Stimulated activated CD8-positive, alpha-beta memory T cell treated with anti-CD3 and anti-CD28 coated beads, Interleukin-15, amount 100 ng/mL, for 24 hours (primary cell): ENCODE measurements around the gene PSG7.
"Not testable (repeated sequence)": the region's sequence is repeated elsewhere in the genome, so short reads cannot be mapped to it uniquely, and the experiment has no call there.

ENCODE experiments used
- DNase-seq: peaks from one replicate; pipeline ENCODE4 v3.0.0-alpha.2; 2020; ENCODE audit warnings: low read depth

The PSG7 gene

GRCh38 chr19:42913516-42913915 is 23.5 kb downstream of the PSG7 start:
- not testable (repeated sequence) for DNase-seq

- not testable (repeated sequence) for DNase-seq
Observed at GRCh38 chr19:42912941-42913340, 24.1 kb downstream of the PSG7 start.

DNA sequence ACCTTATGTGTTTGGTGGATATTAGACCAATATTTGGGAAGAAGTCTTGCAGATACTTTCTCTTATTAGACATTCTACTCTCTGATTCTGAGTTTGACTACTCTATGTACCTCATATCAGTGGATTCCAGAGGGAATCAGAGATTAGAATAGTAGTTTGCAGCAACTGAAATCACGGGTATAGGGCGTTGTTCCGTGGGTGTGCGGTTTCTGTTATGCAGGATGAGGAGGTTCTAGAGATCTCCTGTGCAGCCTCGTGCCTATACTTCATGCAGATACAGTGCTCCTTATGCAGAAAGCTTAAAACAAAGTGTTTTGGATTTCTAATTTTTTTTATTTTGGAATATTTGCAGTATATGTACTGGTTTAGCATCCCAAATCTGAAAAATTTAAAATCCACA is 25.3 kb downstream of the PSG7 start:
- not testable (repeated sequence) for DNase-seq

DNA sequence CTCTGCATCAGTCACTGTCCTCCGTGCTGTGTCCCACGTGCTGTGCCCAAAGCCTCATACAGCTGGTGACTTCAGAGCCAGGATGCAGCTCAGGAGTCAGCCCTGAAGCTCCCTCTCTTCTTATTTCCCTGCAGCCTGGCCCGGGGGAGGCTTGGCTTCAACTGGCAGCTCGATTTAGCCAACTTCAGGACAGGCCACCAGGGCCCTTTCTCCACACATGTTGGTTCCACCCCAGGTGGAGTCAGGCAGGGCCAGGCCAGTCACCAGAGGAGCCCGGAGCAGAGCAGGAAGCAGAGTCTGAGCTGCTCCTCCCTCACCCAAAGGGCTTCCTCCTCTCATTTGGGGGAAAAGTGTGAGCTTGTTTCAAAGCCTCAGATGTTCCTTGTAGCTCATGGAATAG is 30.8 kb downstream of the PSG7 start:
- not testable (repeated sequence) for DNase-seq

- DNase-seq = not testable (repeated sequence)
Observed at GRCh38 chr19:42900561-42900960, 36.4 kb downstream of the PSG7 start.

- DNase-seq = not testable (repeated sequence)
Observed at GRCh38 chr19:42899674-42900073, 37.3 kb downstream of the PSG7 start.

GRCh38 chr19:42899110-42899509 is 37.9 kb downstream of the PSG7 start:
- DNase-seq = not testable (repeated sequence)

DNA sequence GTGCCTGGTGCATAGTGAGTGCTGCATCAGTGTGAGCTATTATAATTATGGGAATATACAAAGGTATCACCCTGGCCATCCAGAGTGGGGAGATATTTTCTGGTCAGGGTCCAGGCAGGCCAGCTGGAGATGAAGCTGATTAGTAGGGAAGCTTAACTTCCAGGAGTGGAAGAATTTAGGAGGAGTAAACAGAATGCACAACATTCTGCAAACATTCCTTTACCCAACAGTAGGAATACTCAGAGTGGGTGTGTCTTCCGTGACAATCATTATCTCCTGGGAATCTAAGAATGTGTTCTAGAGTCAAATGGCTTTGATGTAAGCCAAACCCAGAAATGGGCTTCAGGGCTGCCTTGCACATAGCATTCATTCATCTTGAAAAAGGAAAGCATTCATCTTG is 38.4 kb downstream of the PSG7 start:
- DNase-seq = not testable (repeated sequence)

GRCh38 chr19:42897729-42898128 is 39.3 kb downstream of the PSG7 start:
- DNase-seq = not testable (repeated sequence)

DNA sequence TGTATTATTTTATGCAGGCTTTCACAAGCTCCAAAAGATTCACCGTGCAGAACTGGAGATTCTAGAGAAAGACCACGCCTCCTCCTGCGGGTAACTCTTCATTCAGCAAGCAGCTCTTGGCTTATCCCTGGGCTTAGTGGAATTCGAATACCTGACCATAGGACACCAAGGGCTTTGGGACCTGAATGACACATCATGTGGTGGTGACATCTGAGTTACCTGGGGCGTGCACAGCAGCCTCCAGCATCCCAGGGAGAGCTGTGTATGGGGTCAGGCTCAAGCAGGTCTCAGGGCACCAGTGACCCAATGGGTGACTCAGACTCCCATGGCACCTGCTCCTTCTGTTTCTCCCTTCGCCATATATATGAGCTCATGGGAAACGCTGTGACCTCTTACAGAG is 46.6 kb downstream of the PSG7 start:
- DNase-seq = not testable (repeated sequence)

GRCh38 chr19:42887876-42888445 is 49.0 kb downstream of the PSG7 start:
- not testable (repeated sequence) for DNase-seq

- DNase-seq = not testable (repeated sequence)
Observed at GRCh38 chr19:42882730-42883129, 54.3 kb downstream of the PSG7 start.

DNA sequence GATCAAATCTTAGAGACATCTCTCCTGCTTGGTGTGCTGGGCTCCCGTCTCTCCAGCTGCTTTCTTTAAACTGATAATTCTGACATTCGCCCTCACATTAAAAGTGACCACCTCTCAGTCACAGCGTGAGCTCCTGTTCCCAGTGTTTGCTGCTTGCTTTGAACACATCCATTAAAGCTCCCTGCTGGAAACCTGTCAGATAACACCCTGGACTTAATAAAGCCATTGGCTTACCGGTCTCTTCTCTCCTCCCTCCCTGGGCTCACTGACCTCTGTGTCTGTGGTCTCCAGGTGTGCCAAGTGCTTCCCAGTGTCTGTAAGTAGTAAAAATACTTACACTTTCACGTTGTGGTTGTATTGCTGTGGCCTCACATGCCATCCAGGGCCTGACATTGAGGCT is 55.0 kb downstream of the PSG7 start:
- not testable (repeated sequence) for DNase-seq

DNA sequence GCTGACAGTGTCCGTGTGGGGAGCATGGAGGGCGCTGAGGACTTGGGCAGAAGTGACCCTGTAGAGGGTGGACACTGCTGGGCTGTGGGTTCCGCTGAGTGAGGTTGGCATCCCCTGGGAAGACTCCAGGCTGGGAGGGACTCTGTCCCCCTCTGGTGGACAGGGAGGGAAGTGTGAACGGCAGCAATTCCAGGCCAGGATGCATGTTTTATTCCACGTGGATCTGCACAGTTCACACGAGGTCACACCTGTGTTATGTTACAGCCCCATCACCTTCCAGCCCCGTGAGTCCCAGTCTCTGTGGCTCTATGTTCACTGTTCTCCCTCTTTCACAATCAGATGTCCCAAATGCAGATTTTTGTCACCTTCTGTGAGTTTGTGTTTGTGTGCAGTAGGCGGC is 55.7 kb downstream of the PSG7 start:
- not testable (repeated sequence) for DNase-seq

- DNase-seq = not testable (repeated sequence)
Observed at GRCh38 chr19:42880621-42881020, 56.4 kb downstream of the PSG7 start.

GRCh38 chr19:42879613-42880012 is 57.4 kb downstream of the PSG7 start, which contains the start of gene PSG1:
Gene PSG1 (minus strand): TSS chr19:42879713. CDS start chr19:42879581, 132 bp downstream.
- DNase-seq = no peak

- DNase-seq = not testable (repeated sequence)
Observed at GRCh38 chr19:42876596-42876995, 60.4 kb downstream of the PSG7 start.

- not testable (repeated sequence) for DNase-seq
Observed at GRCh38 chr19:42875881-42876280, 61.1 kb downstream of the PSG7 start.

DNA sequence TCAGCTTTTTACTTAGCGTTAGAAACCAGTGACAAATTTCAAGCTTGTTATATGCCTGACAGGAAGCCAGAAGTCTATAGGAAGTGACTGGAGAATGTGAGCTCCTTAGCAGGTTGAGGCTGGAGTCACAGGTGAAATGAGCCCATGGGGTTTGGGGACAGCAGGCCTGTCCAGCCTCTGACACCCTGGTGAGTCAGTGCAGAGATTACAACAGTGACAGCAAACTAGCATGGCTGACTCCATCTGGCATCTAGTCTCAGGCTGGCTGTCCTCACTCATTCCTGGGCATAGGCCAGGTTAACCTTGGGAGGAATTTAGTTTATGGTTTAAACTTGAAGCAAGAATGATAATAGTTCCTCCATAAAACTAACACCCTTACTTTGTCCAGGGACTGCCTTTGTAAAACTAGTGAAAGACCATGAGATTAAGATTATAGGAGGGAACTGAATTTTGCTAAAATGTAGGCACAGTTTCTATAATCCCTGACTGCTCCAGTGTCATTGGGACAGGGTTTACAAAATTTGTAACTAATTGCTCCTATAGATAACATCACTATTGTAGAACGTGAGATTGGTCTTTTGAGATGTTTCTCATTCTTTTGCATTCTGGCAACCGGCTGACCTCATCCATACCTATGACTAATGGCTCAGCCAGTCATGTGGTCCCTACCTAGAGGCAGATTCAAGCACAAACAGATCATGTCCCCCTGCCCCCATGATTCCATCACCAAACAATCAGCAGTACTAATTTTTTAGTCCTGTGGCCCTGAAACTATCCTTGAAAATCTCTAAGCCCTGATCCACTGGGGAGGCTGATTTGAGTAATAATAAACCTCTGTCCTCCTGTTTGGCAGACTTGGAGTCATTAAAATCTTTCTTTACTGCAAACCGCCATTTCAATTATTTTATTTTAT is 61.9 kb downstream of the PSG7 start:
- DNase-seq = not testable (repeated sequence)

DNA sequence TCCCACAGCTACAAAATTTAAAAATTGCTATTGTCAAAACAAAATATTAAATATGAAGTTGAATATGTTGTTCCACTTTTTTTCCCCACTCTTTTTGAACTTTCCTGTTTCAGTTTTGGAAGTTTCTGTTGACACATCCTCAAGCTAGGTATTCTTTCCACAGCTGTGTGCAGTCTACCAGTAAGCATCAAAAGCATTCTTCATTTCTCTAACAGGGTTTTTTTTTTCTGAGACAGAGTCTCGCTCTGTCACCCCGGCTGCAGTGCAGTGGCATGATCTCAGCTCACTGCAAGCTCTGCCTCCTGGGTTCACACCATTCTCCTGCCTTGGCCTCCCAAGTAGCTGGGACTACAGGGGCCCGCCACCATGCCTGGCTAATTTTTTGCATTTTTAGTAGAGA is 62.9 kb downstream of the PSG7 start:
- not testable (repeated sequence) for DNase-seq
